ENCODE measurements around the gene LARGE1. TPM values are rescaled to one million over a fixed set of nuclear protein-coding genes. Genes with fewer than 3 reads are reported as not detected.

The LARGE1 gene
- polyA plus RNA-seq, 3 donors = 0.05 to 0.13 TPM; not detected in 1

- TF ChIP-seq CTCF (IDR thresholded peaks at IDR 0.05) = no peak
- no peaks in the 10 kb centered on the region for H3K79me2 ChIP-seq (ENCODE audit: insufficient read depth, low read length)
- H3K9me3 Mint-ChIP-seq = peaks cover 3 to 29% (median 16%) of the 10 kb centered on the region in 7 donors
- intact Hi-C loops (cut with micrococcal nuclease) = no loop called here
- no peak overlapping the region for H3K27ac Mint-ChIP-seq
- H3K27ac ChIP-seq (ENCODE audit: low read depth in 1 of 2, low read length in 2 of 2) = no peak overlapping the region
- H3K36me3 ChIP-seq (replicated peaks in 1 of 2; ENCODE audit: control insufficient read depth in 1 of 2, insufficient read depth in 2 of 2, low read length in 2 of 2) = no peaks in the 10 kb centered on the region
- H3K4me2 ChIP-seq (replicated peaks; ENCODE audit: extremely low read depth, low read length, poor library complexity, severe bottlenecking) = no peak overlapping the region
- no peak overlapping the region for H3K9ac ChIP-seq (ENCODE audit: insufficient read depth, low read length, poor library complexity, severe bottlenecking)
- H3K36me3 Mint-ChIP-seq = no peaks in the 10 kb centered on the region
- peaks cover 17 to 22% of the 10 kb centered on the region in 2 donors for H3K9me3 ChIP-seq (replicated peaks in 1 of 2; ENCODE audit: control insufficient read depth in 1 of 2, insufficient read depth in 1 of 2, low read length in 2 of 2)
- H3K27me3 ChIP-seq (ENCODE audit: control insufficient read depth in 2 of 2, insufficient read depth in 2 of 2, low read length in 2 of 2) = no peaks in the 10 kb centered on the region
- no peaks in the 10 kb centered on the region for H3K4me1 Mint-ChIP-seq
- no peak overlapping the region for H3K4me3 ChIP-seq (replicated peaks in 1 of 3; ENCODE audit: low read depth in 2 of 3, low read length in 3 of 3)
- no peak overlapping the region for H3K4me3 Mint-ChIP-seq
- H2AFZ ChIP-seq (ENCODE audit: insufficient read depth, low read depth, low read length, poor library complexity, severe bottlenecking) = no peak overlapping the region
- H4K20me1 ChIP-seq (ENCODE audit: insufficient read depth, low read length) = no peaks in the 10 kb centered on the region
- no peak for DNase-seq
- peaks cover 0 to 2% (median 0%) of the 10 kb centered on the region in 3 donors for H3K27me3 Mint-ChIP-seq (ENCODE audit: low read depth in 3 of 3)
- H3K4me1 ChIP-seq (ENCODE audit: control insufficient read depth in 1 of 2, insufficient read depth in 2 of 2, low read length in 2 of 2) = no peaks in the 10 kb centered on the region
- WGBS (ENCODE audit: insufficient coverage) = 100% methylated on average over 2 of the region's 2 CpGs
These were observed 534.7 kb downstream of the LARGE1 start for GRCh38 chr22:33385611-33386010.

GRCh38 chr22:33382436-33382835 is 537.8 kb downstream of the LARGE1 start:
- TF ChIP-seq CTCF (IDR thresholded peaks at IDR 0.05) = no peak
- no peaks in the 10 kb centered on the region for H3K36me3 Mint-ChIP-seq
- Histone ChIP-seq H3K36me3 (replicated peaks in 1 of 2; ENCODE audit: control insufficient read depth in 1 of 2, insufficient read depth in 2 of 2, low read length in 2 of 2) (no peaks in the 10 kb centered on the region), H3K79me2 (ENCODE audit: insufficient read depth, low read length) (no peaks in the 10 kb centered on the region), H3K9ac (ENCODE audit: insufficient read depth, low read length, poor library complexity, severe bottlenecking) (no peak overlapping the region), H3K4me2 (replicated peaks; ENCODE audit: extremely low read depth, low read length, poor library complexity, severe bottlenecking) (no peak overlapping the region), H3K27me3 (ENCODE audit: control insufficient read depth in 2 of 2, insufficient read depth in 2 of 2, low read length in 2 of 2) (no peaks in the 10 kb centered on the region), H3K27ac (ENCODE audit: low read depth in 1 of 2, low read length in 2 of 2) (no peak overlapping the region), H3K4me3 (replicated peaks in 1 of 3; ENCODE audit: low read depth in 2 of 3, low read length in 3 of 3) (no peak overlapping the region), H3K4me1 (ENCODE audit: control insufficient read depth in 1 of 2, insufficient read depth in 2 of 2, low read length in 2 of 2) (no peaks in the 10 kb centered on the region), H4K20me1 (ENCODE audit: insufficient read depth, low read length) (no peaks in the 10 kb centered on the region), H3K9me3 (replicated peaks in 1 of 2; ENCODE audit: control insufficient read depth in 1 of 2, insufficient read depth in 1 of 2, low read length in 2 of 2) (peaks cover 24 to 26% of the 10 kb centered on the region in 2 donors), H2AFZ (ENCODE audit: insufficient read depth, low read depth, low read length, poor library complexity, severe bottlenecking) (no peak overlapping the region)
- H3K4me3 Mint-ChIP-seq = no peak overlapping the region
- DNase-seq = no peak
- intact Hi-C loops (cut with micrococcal nuclease) = no loop called here
- WGBS (ENCODE audit: insufficient coverage) = 100% methylated on average over 2 of the region's 8 CpGs
- H3K9me3 Mint-ChIP-seq = peaks cover 5 to 39% (median 18%) of the 10 kb centered on the region in 7 donors
- peaks cover 0 to 2% (median 0%) of the 10 kb centered on the region in 3 donors for H3K27me3 Mint-ChIP-seq (ENCODE audit: low read depth in 3 of 3)
- H3K4me1 Mint-ChIP-seq = no peaks in the 10 kb centered on the region
- H3K27ac Mint-ChIP-seq = no peak overlapping the region
